ENCODE measurements around the gene GBE1.

Gene GBE1

GRCh38 chr3:81696090-81696489, 65.4 kb downstream of the GBE1 start:
- DNase-seq = no peak

- DNase-seq = no peak
These were observed 66.1 kb downstream of the GBE1 start for GRCh38 chr3:81695302-81695701.

- no peak for DNase-seq
These were observed 66.8 kb downstream of the GBE1 start for GRCh38 chr3:81694662-81695061.

- no peak for DNase-seq
These were observed 68.7 kb downstream of the GBE1 start for GRCh38 chr3:81692766-81693165.

GRCh38 chr3:81689617-81690016, 71.8 kb downstream of the GBE1 start:
- DNase-seq = no peak

GRCh38 chr3:81684751-81685395, 76.6 kb downstream of the GBE1 start:
- DNase-seq = no peak

- DNase-seq = no peak
These were observed 84.6 kb downstream of the GBE1 start for GRCh38 chr3:81676706-81677456.

GRCh38 chr3:81674690-81675089, 86.8 kb downstream of the GBE1 start:
- DNase-seq = no peak

GRCh38 chr3:81668283-81668682, 93.2 kb downstream of the GBE1 start:
- no peak for DNase-seq

GRCh38 chr3:81666502-81667121, 94.8 kb downstream of the GBE1 start:
- no peak for DNase-seq

GRCh38 chr3:81663114-81663513, 98.3 kb downstream of the GBE1 start:
- DNase-seq = no peak

- DNase-seq = no peak
These were observed 101.4 kb downstream of the GBE1 start for GRCh38 chr3:81660036-81660435.

GRCh38 chr3:81658322-81658997, 103.0 kb downstream of the GBE1 start:
- DNase-seq = no peak

GRCh38 chr3:81651139-81651538, 110.3 kb downstream of the GBE1 start:
- no peak for DNase-seq

GRCh38 chr3:81650187-81650586, 111.3 kb downstream of the GBE1 start:
- DNase-seq = no peak

GRCh38 chr3:81645248-81645647, 116.2 kb downstream of the GBE1 start:
- DNase-seq = no peak

GRCh38 chr3:81643721-81644120, 117.7 kb downstream of the GBE1 start:
- no peak for DNase-seq

GRCh38 chr3:81638480-81638879, 123.0 kb downstream of the GBE1 start:
- DNase-seq = no peak

- DNase-seq = no peak
These were observed 128.8 kb downstream of the GBE1 start for GRCh38 chr3:81632659-81633058.

- DNase-seq = no peak
These were observed 136.7 kb downstream of the GBE1 start for GRCh38 chr3:81624756-81625155.

GRCh38 chr3:81622395-81622794, 139.1 kb downstream of the GBE1 start:
- DNase-seq = no peak

GRCh38 chr3:81621277-81621676, 140.2 kb downstream of the GBE1 start:
- DNase-seq = no peak

- DNase-seq = no peak
These were observed 140.6 kb downstream of the GBE1 start for GRCh38 chr3:81620849-81621248.

GRCh38 chr3:81612768-81613167, 148.7 kb downstream of the GBE1 start:
- no peak for DNase-seq
